Ammon's horn (tissue), 1 donor: ENCODE data around the gene GNG7.
"Not testable (repeated sequence)": the region's sequence is repeated elsewhere in the genome, so short reads cannot be mapped to it uniquely, and the experiment has no call there.

ENCODE experiments used
- DNase-seq: peaks from one replicate; pipeline ENCODE4 v3.0.0-alpha.2; 2016; ENCODE audit warnings: low spot score

Gene GNG7

GRCh38 chr19:2726904-2727639, 24.6 kb upstream of the GNG7 start:
- no peak for DNase-seq

- DNase-seq: no peak
Measured at GRCh38 chr19:2726160-2726855, 23.8 kb upstream of the GNG7 start.

- no peak for DNase-seq
Measured at GRCh38 chr19:2724148-2724557, 21.7 kb upstream of the GNG7 start.

GRCh38 chr19:2723747-2724146, 21.3 kb upstream of the GNG7 start:
- DNase-seq: no peak

GRCh38 chr19:2723345-2723715, 20.8 kb upstream of the GNG7 start:
- no peak for DNase-seq

GRCh38 chr19:2722541-2723344, 20.2 kb upstream of the GNG7 start:
- DNase-seq: peak; percentile 68

GRCh38 chr19:2721570-2722540, 19.4 kb upstream of the GNG7 start:
- no peak for DNase-seq

- DNase-seq: no peak
Measured at GRCh38 chr19:2720777-2721569, 18.5 kb upstream of the GNG7 start, which contains the start of gene DIRAS1. TSS of gene DIRAS1 (minus strand) at chr19:2721372. CDS start at chr19:2717806, 3,566 bp downstream.

GRCh38 chr19:2719920-2720776, 17.7 kb upstream of the GNG7 start:
- peak; percentile 68 for DNase-seq

- DNase-seq: no peak
Measured at GRCh38 chr19:2719232-2719735, 16.8 kb upstream of the GNG7 start.

- no peak for DNase-seq
Measured at GRCh38 chr19:2717638-2718541, 15.4 kb upstream of the GNG7 start.

- DNase-seq: no peak
Measured at GRCh38 chr19:2716722-2717637, 14.5 kb upstream of the GNG7 start.

- no peak for DNase-seq
Measured at GRCh38 chr19:2716275-2716650, 13.8 kb upstream of the GNG7 start.

GRCh38 chr19:2715470-2716274, 13.2 kb upstream of the GNG7 start:
- DNase-seq: no peak

- DNase-seq: no peak
Measured at GRCh38 chr19:2714531-2715269, 12.2 kb upstream of the GNG7 start.

GRCh38 chr19:2714102-2714501, 11.6 kb upstream of the GNG7 start:
- not testable (repeated sequence) for DNase-seq
